Progenitor cell of endocrine pancreas (in vitro differentiated cells): ENCODE measurements around the gene RERE. TPM values are rescaled to one million over a fixed set of nuclear protein-coding genes. Genes with fewer than 3 reads are reported as not detected.
A peak's percentile ranks its signal among the peaks of the same experiment; 100 is the strongest.
"Not testable (repeated sequence)": the region's sequence is repeated elsewhere in the genome, so short reads cannot be mapped to it uniquely, and the experiment has no call there.

Experiments
- DNase-seq: peaks from one replicate; pipeline ENCODE4 v3.0.0; 2021; ENCODE audit warnings: low spot score; ENCODE audit not compliant: unreplicated experiment
- H3K27ac Mint-ChIP-seq: 2 replicates; pipeline ENCODE4 v1.8.0; 2021; ENCODE audit warnings: mild to moderate bottlenecking, moderate library complexity, mixed read lengths
- H3K27me3 Mint-ChIP-seq: 2 replicates; pipeline ENCODE4 v1.8.0; 2021; ENCODE audit warnings: mixed read lengths
- H3K36me3 Mint-ChIP-seq: 2 replicates; pipeline ENCODE4 v1.8.0; 2022; ENCODE audit warnings: mixed read lengths; ENCODE audit not compliant: insufficient read depth
- H3K4me1 Mint-ChIP-seq: 2 replicates; pipeline ENCODE4 v1.8.0; 2021; ENCODE audit warnings: low read depth, mixed read lengths
- H3K4me3 Mint-ChIP-seq: 2 replicates; pipeline ENCODE4 v1.8.0; 2021; ENCODE audit warnings: low read depth, mild to moderate bottlenecking, moderate library complexity, mixed read lengths
- H3K9me3 Mint-ChIP-seq: 2 replicates; pipeline ENCODE4 v1.8.0; 2021; ENCODE audit warnings: low read depth, mixed read lengths
- total RNA-seq: library from RNA; stranded (reverse); gene quantifications from 2 replicates; pipeline ENCODE4 v1.2.1, GENCODE V29; 2021
- TF ChIP-seq, protein P1 (sequence below): fragments of 200-600 bp; sonication (generic); IDR thresholded peaks from one replicate; pipeline ENCODE4 v1.5.0; 2021; ENCODE audit warnings: antibody characterized with exemption, mild to moderate bottlenecking; ENCODE audit not compliant: unreplicated experiment

Gene RERE
- total RNA-seq, 1 donor from 2014 or later: 329 TPM

DNA sequence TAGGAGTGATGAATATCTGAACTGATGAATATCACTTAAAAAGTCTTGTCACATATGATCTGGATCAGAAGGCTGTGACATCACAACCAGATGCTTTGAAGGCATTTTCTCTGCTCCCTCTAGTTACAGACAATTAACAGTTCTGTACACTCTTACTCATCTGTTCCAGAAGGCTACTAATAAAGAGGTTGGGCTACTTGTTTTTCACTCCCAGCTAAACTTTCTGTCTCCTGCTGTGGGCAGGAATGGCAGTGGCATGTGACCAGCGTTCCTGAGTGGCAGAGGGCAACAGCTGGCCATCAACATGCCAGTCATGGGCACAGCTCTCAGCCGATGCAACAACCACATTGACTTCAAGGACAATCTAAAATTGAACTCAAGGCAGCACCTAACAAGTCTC lies 432.9 kb downstream of the RERE start:
- H3K27me3 Mint-ChIP-seq: no peaks in the 10 kb centered on the region
- H3K27ac Mint-ChIP-seq: peak overlapping the region; percentile 93
- no peaks in the 10 kb centered on the region for H3K9me3 Mint-ChIP-seq
- H3K4me3 Mint-ChIP-seq: no peak overlapping the region
- H3K4me1 Mint-ChIP-seq: peaks cover 22% of the 10 kb centered on the region
- DNase-seq: no peak
- TF ChIP-seq, protein P1, sequence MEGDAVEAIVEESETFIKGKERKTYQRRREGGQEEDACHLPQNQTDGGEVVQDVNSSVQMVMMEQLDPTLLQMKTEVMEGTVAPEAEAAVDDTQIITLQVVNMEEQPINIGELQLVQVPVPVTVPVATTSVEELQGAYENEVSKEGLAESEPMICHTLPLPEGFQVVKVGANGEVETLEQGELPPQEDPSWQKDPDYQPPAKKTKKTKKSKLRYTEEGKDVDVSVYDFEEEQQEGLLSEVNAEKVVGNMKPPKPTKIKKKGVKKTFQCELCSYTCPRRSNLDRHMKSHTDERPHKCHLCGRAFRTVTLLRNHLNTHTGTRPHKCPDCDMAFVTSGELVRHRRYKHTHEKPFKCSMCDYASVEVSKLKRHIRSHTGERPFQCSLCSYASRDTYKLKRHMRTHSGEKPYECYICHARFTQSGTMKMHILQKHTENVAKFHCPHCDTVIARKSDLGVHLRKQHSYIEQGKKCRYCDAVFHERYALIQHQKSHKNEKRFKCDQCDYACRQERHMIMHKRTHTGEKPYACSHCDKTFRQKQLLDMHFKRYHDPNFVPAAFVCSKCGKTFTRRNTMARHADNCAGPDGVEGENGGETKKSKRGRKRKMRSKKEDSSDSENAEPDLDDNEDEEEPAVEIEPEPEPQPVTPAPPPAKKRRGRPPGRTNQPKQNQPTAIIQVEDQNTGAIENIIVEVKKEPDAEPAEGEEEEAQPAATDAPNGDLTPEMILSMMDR: no peak
- peaks cover 15% of the 10 kb centered on the region for H3K36me3 Mint-ChIP-seq

- Mint-ChIP-seq H3K27ac (peak overlapping the region; percentile 93), H3K4me3 (no peak overlapping the region)
Observed at GRCh38 chr1:8384088-8384487, 433.4 kb downstream of the RERE start.

GRCh38 chr1:8382608-8383505 lies 434.6 kb downstream of the RERE start:
- DNase-seq: no peak
- Mint-ChIP-seq H3K4me1 (peaks cover 35% of the 10 kb centered on the region), H3K36me3 (peaks cover 11% of the 10 kb centered on the region), H3K4me3 (no peak overlapping the region), H3K27ac (peak overlapping the region; percentile 69), H3K27me3 (no peaks in the 10 kb centered on the region), H3K9me3 (no peaks in the 10 kb centered on the region)
- TF ChIP-seq, protein P1: no peak

More at GRCh38 chr1:8384088-8384487, 433.4 kb downstream of the RERE start:
- H3K36me3 Mint-ChIP-seq: peaks cover 14% of the 10 kb centered on the region
- TF ChIP-seq, protein P1: no peak
- H3K27me3 Mint-ChIP-seq: no peaks in the 10 kb centered on the region
- DNase-seq: no peak
- peaks cover 24% of the 10 kb centered on the region for H3K4me1 Mint-ChIP-seq
- H3K9me3 Mint-ChIP-seq: no peaks in the 10 kb centered on the region

DNA sequence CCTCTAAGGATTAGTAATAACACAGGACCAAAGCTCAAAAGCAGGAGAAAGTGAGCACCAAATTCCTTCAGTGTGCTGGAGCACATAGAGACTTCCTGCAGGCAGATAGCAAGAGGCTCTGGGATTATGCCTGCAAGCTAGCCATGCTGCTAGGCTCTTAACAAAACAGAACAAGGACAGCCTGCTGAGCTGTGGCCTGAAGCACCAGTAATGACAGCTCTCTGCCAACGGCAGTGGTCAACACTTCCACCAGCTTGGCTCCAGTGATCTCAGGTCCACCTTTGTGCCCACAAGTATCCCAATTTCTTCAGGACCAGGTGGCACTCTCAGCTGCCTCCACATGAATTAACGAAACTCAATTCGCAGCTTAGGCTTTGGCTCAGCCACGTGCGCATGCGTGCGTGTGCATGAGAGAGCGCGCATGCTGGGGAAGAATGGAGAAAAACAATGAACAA lies 435.4 kb downstream of the RERE start:
- DNase-seq: no peak
- no peak overlapping the region for H3K27ac Mint-ChIP-seq
- no peaks in the 10 kb centered on the region for H3K27me3 Mint-ChIP-seq
- no peak overlapping the region for H3K4me3 Mint-ChIP-seq
- no peaks in the 10 kb centered on the region for H3K9me3 Mint-ChIP-seq
- H3K36me3 Mint-ChIP-seq: peaks cover 13% of the 10 kb centered on the region
- TF ChIP-seq, protein P1: no peak
- H3K4me1 Mint-ChIP-seq: peaks cover 35% of the 10 kb centered on the region

GRCh38 chr1:8381618-8382017 lies 435.8 kb downstream of the RERE start:
- peaks cover 33% of the 10 kb centered on the region for H3K4me1 Mint-ChIP-seq
- no peaks in the 10 kb centered on the region for H3K27me3 Mint-ChIP-seq
- TF ChIP-seq, protein P1: no peak
- peaks cover 11% of the 10 kb centered on the region for H3K36me3 Mint-ChIP-seq
- no peak overlapping the region for H3K4me3 Mint-ChIP-seq
- H3K9me3 Mint-ChIP-seq: no peaks in the 10 kb centered on the region
- DNase-seq: no peak
- no peak overlapping the region for H3K27ac Mint-ChIP-seq

GRCh38 chr1:8380310-8380709 lies 437.1 kb downstream of the RERE start:
- H3K27ac Mint-ChIP-seq: peak overlapping the region; percentile 37
- DNase-seq, H3K27me3 Mint-ChIP-seq, H3K9me3 Mint-ChIP-seq, H3K4me3 Mint-ChIP-seq: not testable (repeated sequence)
- H3K36me3 Mint-ChIP-seq: peaks cover 10% of the 10 kb centered on the region
- peaks cover 31% of the 10 kb centered on the region for H3K4me1 Mint-ChIP-seq
